GM18909 (cell line): Measurements from ENCODE around the gene CHAT.

Experiments
- ATAC-seq: cut with Tn5 transposase; IDR thresholded peaks from one replicate; pipeline ENCODE4 v1.9.1; 2021; ENCODE audit warnings: mild to moderate bottlenecking; ENCODE audit not compliant: unreplicated experiment, poor library complexity

Gene CHAT

DNA sequence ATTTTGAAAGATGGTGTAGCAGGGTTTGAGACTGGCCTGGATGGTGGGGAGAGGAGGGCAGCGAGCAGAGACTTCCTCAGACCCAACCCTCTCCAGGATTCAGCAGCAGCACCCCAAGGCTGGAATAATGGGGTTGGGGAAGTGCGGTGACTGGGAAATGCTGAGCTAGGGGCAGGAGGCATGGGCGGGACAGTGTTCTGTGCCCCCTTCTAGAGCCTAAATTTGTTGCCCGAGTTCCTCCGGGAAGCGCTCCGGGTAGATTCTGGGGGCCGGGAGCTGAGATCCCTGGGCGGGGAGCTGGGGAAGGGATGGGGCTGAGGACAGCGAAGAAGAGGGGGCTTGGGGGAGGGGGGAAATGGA lies at the start of gene CHAT:
Gene CHAT, plus strand, starts transcription at position 156 of the 360 bp plus-strand sequence. Its CDS starts 153 bp downstream, at position 309.
- ATAC-seq: no peak

DNA sequence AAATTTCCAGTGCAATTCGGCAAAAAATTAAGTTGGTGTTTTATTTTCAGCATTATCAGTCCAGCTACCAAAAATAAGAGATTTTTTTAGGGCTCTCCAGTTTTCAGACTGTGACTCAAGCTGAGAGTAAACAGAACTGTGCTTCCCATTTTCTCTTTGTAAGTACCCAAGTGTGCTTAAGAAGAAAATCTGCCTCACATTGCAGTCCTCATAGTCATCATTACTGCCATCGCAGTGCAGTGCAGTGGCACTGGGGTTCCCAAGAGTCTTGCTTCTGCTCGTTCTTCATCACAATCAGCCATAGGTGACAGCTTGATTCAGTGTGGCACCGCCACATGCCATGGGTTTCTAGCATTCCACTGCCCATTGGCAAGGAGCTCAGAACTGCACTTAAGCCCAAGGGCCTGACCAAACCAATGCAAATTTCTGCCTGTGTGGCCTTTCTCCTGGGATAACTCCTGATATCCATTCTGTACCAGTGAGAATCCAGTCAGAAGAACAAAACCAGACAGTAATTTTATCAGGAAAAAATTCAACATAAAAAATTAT lies 49.3 kb upstream of the CHAT start:
- no peak for ATAC-seq

DNA sequence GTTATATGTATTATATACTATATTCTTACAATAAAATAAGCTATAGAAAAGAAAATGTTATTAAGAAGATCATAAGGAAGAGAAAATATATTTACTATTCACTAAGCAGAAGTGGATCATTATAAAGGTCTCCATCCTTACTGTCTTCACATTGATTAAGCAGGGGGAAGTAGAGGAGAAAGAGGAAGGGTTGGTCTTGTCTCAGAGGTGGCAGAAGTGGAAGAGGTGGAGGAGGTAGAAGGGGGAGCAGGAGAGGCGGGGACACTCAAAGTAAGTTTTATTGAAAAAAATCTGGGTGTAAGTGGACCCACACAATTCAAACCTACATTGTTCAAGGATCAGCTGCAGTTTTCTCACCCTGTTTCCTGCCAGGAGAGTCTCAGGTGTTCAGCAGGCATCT lies 46.0 kb upstream of the CHAT start:
- ATAC-seq: no peak

DNA sequence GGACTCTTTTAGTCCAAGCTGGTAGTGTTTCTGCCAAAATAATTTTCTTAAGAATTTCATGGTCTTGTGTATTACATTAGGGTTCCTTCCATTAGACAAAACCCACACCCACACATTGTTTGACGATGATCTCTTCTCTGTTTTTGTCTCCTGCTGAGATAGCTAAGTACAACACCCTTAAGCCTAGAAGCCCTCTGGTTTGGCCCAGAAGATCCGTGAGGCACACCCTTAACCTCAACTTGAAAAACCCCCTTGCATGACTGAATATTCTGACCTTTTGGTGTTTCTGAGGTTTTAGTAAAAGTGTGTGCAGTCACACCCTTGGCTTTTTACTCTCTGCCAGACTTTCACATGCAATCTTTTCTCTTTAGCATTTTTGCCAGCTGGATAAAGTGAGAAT lies 45.6 kb upstream of the CHAT start:
- ATAC-seq: no peak

DNA sequence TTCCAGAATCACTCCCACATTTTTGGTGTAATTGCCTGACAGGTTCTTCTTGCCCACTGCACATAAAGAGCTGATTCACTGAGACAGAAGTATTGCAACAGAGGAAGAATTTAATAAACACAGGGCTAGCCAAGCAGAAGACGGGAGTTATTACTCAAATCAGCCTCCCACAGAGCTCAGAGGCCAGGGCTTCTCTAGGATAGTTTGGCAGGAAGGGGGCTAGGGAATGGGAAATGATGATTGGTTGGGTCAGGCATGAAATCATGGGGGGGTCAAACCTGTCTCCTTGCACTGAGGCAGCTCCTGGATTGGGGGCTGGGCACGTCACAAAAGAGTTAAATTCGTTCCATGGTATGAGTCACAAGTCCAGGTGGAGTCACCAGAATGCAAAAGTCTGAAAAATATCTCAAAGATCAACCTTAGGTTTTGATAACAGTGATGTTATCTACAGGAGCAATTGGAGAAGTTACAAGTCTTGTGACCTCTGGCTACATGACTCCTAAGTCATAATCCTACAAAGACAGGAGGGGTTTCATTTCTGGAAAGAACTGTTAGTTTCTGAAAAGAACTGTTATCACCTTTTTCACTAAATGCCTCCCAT lies 44.7 kb upstream of the CHAT start:
- no peak for ATAC-seq

DNA sequence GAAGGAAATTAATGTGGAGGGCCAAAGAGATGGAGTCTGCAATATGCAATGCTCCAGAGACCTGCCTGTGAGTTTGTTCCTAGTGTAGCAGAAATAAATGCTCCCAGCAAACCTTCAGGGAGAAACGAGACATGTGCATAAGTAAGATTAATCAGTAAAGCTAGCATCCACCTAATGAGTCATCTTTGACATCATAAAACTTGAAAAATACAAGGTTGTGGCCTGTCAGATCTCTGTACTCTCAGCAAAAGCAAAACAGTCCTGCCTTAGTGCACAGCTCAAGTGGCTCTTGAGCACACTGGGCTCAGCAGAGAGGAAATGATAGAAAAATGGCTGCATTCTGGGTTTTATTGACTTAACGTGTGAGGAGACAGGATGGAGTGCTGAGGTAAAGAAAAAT lies 42.4 kb upstream of the CHAT start:
- no peak for ATAC-seq

DNA sequence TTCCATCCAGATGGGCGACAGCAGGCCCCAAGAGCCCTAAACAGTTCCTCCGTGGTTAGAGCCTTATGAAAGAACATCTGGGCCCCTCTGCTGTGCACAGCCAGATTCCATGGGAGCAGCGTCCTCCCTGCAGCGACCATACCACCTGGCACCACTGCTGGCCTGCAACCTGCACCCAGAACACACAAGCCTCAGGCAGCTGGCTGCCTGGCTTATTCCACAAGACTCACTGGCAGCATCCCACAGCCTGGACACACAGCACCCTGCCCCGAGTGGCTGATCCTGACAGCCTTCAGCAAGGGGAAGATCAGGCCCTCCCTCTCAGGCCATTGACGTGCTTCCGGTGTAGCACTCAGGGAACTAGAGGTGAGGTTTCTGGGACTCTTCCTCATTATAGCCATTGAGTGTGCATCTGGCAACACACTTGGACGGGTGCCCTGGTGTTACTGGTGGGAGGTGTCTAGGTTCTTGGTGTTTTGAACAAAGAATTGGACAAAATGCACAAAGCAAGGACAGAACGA lies 41.2 kb upstream of the CHAT start:
- no peak for ATAC-seq

DNA sequence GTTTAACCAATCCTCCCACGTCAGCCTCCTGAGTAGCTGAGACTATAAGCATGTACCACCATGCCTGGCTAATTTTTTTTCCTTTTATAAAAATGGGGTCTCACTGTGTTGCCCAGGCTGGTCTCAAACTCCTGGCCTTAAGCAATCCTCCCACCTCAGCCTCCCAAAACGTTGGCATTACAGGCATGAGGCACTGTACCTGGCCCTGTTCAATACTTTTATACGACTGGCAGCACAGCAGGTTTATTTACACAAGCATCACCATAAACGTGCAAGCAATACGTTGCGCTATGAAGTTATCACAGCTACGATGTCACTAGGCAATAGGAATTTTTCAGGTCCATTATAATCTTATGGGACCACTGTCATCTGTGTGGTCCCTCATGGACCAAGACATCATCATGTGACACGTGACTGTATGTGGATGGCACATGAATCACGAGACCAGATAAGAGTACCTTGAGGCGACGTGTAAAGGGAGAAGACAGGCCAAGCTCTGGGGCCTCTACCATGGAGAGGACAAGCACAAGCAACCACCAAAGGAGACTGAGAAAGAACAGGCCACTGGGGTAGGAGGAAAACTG lies 38.3 kb upstream of the CHAT start:
- ATAC-seq: no peak

DNA sequence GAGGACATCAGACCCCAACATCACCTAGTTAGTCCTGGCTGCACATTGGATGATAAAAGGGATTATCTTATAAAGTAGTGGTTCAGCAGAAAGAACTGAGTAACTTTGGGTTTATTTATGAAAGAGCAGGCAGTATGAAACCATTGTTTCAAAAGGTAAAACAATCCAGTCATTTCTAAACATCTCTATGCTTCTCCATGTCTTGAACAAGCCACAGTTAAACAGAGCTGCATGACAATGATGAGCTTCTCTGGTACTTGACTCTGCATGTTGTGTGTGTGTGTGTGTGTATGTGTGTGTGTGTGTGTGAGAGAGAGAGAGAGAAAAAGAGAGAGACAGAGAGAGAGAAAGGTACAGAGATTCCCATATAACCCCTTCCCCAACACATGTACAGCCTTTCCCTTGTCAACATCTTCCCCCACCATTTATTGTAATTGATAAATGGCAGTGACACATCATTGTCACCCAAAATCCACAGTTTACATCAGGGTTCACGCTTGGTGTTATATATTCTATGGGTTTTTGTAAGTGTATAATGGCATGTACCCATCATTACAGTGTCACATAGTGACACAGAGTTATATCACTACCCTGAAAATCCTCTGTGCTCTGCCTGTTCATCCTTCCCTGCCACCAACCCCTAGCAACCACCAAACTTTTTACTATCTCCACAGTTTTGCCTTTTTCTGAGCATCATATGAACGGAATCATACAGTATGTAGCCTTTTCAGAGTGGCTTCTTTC lies 36.5 kb upstream of the CHAT start:
- ATAC-seq: no peak

DNA sequence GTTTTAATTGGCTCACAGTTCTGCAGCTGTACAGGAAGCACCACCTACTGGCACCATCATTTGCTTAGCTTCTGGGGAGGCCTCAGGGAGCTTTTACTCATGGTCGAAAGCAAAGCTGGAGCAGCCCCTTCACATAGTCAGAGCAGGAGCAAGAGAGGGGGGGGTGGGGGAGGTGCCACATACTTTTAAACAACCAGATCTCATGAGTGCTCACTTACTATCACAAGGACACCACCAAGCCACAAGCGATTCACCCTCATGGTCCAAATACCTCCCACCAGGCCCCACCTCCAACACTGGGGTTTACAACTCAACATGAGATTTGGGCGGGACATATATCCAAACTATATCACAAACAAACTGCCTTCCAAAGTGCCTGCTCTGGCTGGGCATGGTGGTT lies 35.4 kb upstream of the CHAT start:
- ATAC-seq: no peak

DNA sequence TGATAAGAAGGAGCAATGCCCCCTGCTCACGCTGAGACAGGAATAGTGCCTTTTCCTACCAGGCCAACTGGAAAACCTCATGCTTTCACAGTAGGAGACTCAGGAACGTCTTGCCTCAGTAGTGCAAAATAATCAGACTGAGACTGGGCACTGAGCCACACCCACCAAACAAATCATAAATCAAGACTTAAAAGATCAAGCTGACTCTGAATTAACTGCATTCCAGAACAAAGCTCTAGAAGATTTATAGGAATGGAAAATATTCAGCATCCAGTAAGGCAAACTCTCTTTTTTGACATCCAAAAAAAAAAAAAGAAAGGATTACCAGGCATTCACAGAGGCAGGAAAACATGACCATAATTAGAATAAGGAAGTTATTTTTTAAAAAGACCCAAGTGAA lies 34.2 kb upstream of the CHAT start:
- ATAC-seq: no peak

DNA sequence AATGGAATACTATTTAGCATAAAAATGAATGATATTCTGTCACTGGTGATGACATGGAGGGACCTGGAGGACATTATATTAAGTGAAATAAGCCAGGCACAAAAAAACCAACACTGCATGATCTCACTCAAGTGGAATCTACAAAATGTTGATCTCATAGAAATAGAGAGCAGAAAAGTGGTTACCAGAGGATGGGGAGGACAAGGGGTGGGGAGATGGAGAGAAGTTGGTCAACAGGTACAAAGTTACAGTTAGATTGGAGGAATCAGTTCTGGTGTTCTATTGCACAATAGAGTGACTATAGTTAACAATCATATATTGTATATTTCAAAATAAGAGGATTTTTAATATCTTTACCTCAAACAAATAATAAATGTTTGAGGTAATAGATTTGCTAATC lies 28.4 kb upstream of the CHAT start:
- ATAC-seq: no peak

DNA sequence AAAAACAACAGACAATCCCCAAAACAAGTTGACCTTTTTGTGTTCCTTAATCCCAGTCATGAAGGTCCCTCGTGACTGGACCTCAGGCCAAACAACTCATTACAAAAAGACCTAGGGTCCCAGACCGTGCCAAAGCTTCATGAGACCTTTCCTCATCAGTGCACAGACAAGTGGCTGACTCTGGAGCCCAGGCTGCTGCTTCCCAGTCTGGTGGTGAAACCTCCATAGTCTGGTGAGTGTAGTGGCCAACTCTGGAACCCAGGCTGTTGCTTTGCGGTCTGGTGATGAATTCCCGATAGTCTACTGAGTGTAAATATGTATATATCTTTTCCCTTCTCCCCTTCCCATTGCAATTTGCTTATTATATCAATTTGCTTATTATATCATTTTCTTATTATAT lies 25.9 kb upstream of the CHAT start:
- ATAC-seq: no peak

DNA sequence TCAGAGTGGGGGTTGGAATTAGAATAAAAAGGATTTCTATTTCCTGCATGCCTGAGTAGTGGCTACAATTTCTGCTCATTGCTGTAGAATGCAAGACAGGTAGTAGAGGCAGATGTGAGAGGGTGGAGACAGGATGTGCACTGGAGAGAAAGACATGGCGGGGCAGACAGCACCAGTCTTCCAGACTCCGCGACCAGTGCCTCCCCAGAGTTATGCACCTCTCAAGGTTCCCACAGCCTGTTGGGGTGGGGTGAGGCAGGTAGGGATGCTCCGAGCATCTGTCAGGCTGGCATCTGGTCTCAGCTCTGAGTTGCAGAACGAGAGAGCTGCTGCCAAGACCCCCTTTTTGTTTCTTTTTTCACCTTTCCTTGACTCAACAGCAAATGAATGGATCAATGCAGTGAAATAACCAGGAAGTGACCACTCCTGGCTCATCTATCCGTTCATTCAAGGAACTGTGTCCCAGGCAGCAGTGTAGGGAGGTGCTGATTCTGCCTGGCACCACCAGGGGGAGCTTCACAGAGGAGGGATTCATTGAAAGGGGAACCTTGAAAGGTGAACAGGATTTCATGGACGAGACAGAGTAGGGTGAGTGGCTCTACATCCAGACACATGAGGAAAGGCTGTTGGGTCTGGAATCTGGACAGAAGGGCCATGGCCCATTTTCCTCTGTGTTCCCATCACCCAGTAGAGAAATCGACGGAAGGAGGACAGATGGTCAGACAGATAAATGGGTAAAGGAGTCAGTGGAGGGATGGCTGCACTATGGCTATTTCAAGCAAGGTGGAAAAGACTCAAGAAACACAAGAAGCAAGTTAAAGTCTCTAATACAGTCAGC lies 20.9 kb upstream of the CHAT start:
- ATAC-seq: peak; percentile 69

DNA sequence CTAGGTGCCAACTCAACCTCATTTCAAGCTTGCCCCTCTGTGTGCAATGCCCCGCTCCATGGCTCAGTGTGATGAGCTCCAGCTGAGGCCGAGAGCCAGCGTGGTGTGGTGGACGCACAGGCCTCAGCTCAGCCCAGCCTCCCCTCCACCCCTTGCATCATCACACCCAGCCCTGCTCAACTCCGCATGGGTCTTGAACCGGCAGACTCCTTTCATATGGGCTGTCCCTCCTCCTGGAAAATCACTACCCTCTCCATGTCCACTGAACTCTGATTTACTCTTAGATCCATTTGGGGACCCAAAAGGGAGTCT lies 20.3 kb upstream of the CHAT start:
- no peak for ATAC-seq

DNA sequence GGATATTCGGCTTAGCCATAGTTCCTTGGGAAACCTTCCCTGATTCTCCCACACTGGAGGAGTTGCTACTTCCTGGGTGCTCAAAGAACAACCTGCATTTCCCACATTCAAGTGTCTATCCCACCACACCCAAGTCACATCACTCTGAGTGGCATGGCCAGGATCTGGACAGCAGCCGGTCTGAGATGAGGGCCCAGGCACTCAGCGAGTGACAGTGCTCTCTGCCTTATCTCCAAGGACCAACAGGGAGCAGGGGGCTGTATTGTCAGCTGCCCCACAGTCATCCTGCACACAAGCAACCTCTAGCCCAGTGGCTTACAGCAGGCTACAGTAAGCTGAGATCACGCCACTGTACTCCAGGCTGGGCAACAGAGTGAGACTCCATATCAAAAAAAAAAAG lies 19.8 kb upstream of the CHAT start:
- ATAC-seq: no peak

DNA sequence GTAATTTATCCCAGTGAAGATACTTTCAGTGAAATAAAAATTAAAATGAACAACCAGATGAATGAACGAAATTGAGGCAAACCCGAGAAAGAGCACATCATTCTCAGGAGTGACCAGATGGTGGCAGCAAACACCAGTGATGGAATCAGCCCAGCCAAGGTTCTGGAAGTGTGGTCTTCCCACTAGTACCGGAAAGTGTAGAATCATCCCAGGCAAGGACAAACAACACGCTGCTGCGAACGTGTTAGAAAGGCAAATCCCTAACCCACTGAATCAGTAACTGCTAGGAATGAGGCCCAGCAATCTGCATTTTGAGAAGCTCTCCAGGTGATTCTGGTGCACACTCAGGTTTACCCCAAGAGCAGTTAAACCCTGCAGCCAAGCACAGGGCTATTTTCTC lies 19.2 kb upstream of the CHAT start:
- ATAC-seq: no peak

DNA sequence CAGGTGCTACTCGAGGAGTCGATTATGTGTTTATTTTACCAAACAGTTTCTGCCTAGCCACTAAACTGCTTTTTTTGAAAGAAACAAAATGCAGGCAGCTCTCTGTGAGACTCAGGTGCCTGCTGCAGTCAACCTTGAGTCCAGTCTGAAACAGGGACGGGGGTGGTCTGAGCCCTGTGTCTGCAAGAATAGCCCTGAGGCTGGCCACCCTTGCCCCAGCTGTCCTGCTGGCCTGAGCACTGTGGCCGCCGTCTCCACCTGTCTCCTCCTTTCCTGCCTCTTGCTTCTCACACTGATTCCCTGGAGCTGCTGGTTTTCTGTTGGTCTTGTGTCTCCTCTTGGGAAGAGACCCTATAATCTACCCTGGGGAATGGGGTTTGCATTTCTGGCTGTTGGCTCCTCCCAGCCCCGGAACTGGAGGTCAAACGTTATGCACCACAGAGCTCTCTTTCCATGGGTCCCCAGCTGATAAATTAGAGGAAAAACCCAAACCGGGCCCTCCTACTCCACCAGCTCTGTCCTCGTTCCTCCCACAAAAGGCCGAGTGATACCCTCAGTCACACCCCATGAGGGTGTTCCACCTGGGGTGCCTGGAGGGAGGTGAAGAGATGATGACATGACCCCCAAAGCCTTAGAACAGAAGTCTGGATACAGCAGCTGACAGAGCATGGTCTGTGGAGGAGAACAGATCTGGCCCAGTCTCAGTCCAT lies 18.7 kb upstream of the CHAT start:
- no peak for ATAC-seq

DNA sequence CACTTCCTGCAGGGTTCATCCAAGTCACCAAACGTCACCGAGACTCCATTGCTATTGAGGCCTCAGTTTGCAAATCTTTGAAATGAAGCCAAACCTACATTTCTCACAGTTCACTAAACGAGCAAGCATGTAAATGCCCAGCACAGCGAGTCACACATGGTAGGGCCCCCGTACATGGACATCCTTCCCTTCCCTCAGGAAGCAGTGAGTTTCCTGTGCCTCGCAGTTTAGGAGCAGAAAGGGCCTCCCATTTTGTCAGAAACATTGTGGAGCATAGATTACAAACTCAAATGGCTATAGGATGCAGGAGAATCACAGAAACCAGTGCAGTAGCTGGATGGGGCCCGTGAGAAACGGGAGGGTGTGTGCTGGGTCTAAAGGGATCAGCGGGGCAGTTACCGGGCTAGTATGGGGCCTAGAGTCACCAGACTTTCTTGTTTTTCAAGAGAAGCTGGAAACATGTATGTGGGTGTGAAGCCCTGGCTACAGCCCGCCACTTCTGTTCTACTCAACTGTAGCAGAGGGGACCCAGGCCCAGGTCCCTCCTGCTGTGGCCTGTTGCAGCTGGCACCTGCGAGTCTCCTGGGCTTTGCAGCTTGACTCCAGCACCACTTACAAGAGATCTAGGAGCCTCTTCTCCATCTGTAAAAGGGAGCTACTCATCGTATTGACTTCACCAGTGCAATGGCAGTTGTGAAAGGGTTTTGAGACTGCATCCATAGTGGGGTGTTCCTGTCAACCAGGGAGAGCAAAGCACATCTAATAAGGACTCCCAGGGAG lies 17.9 kb upstream of the CHAT start:
- ATAC-seq: no peak

DNA sequence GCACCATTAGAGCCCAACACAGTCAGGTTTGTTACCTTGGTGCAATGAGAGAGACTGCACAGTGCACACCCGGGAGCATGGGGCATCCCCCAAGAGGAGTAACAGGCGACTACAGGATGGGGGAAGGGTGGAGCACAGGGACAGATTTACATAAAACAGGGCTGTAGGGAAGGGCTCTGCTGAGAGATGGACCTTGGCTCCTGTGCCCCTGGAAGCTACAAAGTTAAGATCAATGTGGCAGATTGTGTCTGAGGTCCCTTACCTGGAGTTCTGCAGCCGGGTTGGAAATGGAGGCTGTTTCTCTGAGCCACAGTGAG lies 17.4 kb upstream of the CHAT start:
- no peak for ATAC-seq
